GM19035 (cell line): ENCODE results near the gene PHF12.

Experiments used
- ATAC-seq: cut with Tn5 transposase; IDR thresholded peaks from one replicate; pipeline ENCODE4 v1.9.1; 2021; ENCODE audit not compliant: unreplicated experiment

Gene PHF12

DNA sequence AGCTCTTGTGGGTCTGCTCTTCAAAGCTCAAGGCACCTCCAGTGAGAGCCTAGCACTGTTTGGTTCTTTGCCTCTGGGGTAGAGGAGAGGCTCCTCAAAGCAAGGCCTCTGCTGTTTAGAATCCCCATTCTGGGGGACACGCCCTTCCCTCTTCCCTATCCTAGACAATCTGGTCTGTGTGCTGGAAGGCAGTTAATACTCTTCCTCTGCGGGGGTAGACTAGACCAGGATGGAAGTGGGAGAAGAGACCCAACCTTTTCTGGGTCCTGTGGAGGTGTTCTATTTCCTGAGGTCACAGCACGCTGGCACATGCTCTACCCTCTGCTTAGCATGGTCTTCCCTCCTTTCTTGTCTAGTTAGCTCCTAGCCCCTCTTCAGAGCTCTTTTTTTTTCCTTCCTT is 88.8 kb downstream of the PHF12 start:
- no peak for ATAC-seq

DNA sequence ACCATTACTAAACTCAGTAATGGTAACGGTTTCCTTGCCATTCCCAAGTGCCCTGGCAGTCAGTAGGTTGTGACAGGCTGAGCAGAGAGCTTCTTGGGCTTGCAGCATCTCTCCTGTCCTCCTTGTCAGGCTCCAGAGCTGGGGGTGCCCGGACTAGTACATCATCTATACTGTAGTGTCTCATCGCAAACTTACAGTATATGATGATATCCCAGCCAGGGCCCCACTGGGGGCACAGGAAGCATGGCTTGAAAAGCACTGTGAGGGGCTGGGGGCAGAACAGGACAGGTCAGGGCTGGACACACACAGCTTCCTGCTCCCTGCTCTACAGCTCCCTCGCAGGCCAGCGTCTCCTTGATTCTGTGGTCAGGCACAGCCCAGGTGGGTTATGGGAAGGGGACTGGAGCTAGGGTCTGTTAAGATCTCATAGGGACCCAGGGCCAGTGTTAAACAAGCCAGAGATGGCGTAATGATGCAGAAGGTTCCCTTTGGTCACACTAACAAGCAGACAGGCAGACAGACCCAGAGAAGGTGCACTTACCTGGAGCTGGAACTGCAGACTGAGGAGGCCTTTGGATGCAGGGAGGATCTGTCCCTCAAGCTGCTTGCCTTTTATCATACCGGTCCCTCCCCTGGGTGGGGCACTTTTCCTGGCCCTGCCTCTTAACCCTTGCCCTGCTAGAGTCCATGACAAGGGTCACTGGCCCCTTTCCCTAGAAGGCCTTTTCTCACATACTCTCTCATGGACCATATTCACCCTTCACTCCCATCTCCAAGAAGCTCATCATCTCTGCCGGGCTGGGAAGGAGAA is 89.7 kb downstream of the PHF12 start:
- ATAC-seq: no peak

DNA sequence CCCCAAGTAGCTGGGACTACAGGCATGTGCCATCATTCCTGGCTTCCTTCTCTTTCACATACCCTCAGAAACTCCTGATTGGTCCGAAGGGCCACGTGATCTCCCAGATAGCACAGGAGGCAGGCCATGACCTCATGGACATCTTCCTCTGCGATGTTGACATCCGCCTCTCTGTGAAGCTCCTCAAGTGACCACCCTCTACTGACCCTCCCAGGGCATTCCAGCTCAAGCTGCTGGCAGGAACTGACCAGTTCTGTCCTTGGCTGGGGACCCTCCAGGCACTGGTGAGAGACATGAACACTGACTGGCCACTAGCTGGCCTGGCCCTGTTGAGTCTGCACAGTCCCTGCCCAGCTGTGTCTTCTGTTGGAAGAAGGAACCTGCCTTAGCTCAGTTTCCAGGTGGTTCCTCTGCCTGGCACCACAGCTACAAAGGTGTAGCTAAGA is 90.9 kb downstream of the PHF12 start:
- ATAC-seq: no peak

DNA sequence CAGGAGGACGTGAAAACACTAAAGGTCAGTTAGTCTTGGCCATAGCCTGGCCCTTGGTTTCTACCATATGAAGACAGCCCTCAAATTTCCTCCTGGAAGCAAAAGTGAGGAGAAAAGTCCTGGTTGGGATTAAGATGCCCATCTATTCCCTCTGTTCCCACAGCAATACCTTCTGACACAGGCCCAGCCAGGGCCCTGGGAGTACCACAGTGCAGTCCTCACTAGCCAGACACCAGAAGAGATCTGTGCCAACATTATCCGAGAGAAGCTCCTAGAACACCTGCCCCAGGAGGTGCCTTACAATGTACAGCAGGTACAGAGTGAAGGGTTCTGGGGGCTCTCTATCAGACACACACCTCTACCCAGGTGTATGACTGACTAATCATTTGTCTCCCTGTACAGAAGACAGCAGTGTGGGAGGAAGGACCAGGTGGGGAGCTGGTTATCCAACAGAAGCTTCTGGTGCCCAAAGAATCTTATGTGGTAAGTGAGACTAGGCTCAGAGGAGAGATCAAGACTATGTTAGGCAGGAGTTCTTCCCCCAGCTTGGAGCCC is 92.4 kb downstream of the PHF12 start:
- ATAC-seq: no peak

DNA sequence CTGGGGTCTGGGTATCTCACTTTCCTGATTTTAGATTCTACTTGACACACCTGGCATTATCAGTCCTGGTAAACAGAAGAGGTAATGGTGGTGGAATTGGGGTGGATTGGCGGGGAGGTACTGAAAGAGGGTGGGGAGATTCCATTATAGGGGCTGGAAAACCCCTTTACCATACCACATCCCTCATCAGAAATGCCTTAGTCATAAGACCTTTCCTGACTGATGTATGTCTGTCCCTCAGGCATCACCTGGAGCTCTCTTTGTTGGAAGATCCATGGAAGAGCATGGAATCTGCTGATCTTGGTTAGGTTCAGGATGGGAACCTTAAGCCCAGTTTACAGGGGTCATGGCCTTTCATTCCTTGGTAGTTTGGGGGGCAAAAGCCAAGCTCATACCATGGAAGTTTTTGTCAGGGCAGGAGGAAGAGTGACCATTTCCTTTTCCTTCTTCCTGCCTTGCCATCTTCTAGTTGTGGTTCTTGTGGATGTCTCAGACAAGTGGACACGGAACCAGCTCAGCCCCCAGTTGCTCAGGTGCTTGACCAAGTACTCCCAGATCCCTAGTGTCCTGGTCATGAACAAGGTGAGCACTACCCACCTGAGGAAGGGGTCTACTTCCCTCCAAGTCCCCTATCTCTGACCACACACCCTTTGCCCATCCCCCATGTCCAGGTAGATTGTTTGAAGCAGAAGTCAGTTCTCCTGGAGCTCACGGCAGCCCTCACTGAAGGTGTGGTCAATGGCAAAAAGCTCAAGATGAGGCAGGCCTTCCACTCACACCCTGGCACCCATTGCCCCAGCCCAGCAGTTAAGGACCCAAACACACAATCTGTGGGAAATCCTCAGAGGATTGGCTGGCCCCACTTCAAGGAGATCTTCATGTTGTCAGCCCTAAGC is 93.2 kb downstream of the PHF12 start:
- ATAC-seq: no peak

DNA sequence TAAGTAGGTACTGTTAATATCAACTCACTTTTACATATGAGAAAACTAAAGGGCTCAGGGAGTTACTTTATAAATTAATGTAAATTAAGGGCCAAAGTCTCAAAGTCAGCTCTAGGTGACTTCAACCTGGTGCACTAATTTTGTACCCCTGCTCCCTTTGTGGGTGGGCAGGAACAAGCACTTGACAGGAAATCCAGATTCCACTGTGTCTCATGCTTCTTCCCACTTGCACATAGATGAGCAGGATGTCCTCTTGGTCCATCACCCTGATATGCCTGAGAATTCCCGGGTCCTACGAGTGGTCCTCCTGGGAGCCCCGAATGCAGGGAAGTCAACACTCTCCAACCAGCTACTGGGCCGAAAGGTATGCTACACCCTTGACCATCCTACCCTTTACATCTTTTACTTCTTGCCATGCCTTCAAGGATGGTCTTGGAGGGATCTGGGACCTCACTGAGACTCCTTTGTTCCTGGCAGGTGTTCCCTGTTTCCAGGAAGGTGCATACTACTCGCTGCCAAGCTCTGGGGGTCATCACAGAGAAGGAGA is 95.2 kb downstream of the PHF12 start:
- ATAC-seq: no peak

DNA sequence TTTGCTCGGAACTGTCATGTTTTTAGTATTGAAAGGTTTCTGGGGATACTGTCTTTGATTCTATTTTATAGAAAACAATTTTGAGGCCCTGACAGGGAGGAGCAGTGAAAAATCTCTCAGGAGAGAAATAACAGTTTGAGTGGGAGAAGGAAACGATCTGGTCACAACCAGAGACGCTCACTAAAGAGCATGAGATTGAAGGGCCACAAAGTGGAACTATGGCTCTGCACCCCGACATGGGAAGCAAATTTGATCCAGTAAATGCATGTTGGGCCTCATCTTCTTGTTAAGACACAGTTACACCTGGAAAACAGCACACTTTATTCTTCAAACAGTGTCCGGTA is 96.0 kb downstream of the PHF12 start:
- ATAC-seq: no peak
